ENCODE measurements around the gene C3orf20.
A peak's percentile ranks its signal among the peaks of the same experiment; 100 is the strongest.
"Not testable (repeated sequence)": the region's sequence is repeated elsewhere in the genome, so short reads cannot be mapped to it uniquely, and the experiment has no call there.

Gene C3orf20

DNA sequence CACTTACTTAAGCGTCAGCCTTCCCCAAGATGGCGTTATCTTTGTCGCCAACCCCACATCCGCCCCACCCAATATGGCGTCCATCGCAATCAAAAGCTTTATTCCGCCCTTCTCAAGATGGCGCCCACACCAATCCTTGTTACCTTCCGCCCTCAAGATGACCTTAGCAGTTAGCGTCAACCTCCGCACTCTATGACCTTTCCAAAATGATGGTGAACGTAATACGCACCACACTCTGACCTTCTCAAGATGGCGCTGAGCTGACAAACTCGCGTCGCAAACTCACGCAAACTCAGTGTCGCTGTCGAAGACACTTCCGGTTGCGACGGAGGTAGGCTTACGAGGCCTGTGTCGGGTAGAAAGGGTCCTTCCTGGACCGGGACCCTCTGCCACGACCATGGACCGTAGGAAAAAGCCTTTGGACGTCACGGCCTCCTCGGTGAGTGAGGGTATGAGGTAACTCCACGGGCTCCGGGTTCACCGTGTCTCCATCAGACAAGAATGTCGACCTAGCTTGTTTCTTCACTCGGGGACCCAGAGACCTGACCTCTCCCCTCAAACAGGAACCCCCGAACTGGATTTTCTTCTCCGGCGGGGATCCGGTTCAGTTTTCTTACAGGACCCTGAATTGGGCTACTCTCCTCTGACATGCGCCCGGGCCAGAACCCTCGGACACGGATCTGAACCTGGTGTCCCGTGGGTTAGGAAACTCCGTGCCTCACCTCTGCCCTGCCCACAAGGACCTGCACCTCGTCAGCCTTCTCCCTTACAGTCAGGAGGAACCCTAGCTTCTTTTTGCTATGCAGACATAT is 23.3 kb upstream of the C3orf20 start, which contains the start of gene CCDC174:
CCDC174 (plus strand) TSS at position 323 of the 812 bp plus-strand sequence; CDS start at position 398, 75 bp downstream.
- DNase-seq, result peak; percentile 98 to 99

DNA sequence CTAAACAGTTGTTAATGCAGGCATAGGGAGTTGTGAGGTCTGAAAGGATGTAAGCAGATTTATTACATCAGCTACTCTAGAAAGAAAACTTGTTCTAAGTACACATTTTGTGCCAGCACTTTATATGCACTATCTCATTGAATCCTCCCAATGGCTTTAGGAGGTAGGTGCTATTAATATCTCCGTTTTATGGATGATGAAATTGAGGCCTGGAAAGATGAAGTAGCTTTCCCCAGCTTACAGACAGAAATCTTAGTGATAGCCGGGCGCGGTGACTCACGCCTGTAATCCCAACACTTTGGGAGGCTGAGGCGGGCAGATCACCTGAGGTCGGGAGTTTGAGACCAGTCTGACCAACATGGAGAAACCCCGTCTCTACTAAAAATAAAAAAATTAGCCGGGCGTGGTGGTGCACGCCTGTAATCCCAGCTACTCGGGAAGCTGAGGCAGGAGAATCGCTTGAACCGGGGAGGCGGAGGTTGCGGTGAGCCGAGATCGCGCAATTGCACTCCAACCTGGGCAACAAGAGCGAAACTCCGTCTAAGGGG is 22.5 kb upstream of the C3orf20 start:
- DNase-seq, result not testable (repeated sequence)

- DNase-seq, result no peak
These were observed 17.4 kb upstream of the C3orf20 start for GRCh38 chr3:14657579-14657978.

- DNase-seq, result no peak
These were observed 16.0 kb upstream of the C3orf20 start for GRCh38 chr3:14658978-14659377.

GRCh38 chr3:14660942-14661341 is 14.0 kb upstream of the C3orf20 start:
- DNase-seq, result no peak

GRCh38 chr3:14663396-14664135 is 11.4 kb upstream of the C3orf20 start:
- no peak for DNase-seq

GRCh38 chr3:14664170-14664569 is 10.8 kb upstream of the C3orf20 start:
- DNase-seq, result no peak

GRCh38 chr3:14672588-14672987 is 2.4 kb upstream of the C3orf20 start:
- no peak for DNase-seq

GRCh38 chr3:14676881-14677280 is 1.9 kb downstream of the C3orf20 start:
- DNase-seq, result no peak

GRCh38 chr3:14678015-14678503 is 3.1 kb downstream of the C3orf20 start:
- no peak for DNase-seq

- no peak for DNase-seq
These were observed 5.2 kb downstream of the C3orf20 start for GRCh38 chr3:14680115-14680514.

GRCh38 chr3:14680716-14681115 is 5.8 kb downstream of the C3orf20 start:
- no peak for DNase-seq

- no peak for DNase-seq
These were observed 9.5 kb downstream of the C3orf20 start for GRCh38 chr3:14684447-14684846.

- DNase-seq, result no peak
These were observed 10.2 kb downstream of the C3orf20 start for GRCh38 chr3:14685179-14685578.

DNA sequence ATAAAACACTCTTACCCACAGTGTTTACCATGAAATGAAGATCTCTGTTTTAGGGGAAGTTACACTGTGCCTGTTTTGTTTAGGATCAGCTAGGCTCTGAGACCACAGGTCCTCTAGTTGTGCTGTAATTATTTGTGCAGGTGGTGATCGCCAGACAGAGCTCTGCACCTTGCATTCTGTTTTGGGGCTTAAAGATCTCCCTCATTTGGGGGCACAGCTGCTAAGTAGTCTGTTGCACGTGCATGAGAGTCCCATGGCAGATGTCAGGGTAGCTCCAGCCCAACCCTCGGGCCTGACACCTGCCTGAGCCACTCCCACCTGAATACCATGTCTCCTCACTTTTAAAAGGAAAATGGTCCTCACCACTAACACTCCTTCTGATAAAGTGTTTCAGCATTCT is 12.4 kb downstream of the C3orf20 start:
- DNase-seq, result no peak

DNA sequence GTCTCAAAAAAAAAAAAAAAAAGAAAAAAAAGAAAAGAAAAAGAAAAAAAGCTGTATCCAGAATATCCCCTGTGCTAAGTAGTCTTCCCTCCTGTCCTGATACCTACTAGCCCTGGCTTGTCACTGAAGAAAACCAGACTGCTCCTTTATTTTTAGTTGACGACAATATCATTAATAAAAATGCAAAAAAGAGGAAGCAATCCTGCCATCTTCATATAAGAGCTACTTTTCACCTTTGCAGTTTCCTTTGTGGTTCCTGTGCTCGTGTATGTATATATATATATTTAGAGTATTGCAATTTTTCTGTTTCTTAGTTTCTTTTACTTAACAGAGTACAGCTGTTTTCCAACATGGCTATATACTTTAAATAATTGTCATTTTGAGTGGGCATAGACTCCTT is 13.6 kb downstream of the C3orf20 start:
- DNase-seq, result no peak

DNA sequence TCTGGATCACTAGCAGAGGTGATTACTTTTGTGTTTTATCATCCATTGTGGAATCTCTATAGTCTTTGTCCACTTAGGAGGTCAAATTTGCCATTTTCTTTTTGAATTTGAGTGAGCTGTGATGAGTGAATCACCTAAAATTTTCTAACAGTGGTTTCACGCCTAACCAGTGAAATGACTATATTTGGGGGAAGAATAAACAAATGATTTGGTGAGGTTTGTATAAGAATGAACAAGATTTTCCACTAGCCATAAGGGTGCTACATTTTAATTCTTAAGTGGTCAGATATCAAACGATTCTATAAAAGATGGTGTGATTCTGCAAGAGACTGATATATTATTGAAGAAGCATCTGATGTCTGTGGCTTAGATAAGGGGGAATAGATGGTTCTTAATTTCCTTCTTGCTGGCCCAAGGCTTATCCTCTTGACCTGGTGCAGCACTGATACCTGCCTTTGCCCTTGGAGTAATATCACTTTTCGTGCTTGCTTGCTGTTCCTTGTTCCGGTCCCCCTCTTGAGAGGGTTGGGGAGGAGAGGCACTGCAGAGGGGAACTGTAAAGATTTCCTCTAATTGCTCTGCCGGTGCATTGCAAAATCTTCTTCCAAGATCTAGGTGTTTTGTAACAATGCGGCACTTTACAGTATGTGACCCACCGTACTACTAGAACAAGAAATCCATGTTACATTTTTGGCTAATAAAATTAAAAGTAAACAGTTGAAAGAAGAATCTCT is 14.5 kb downstream of the C3orf20 start:
- DNase-seq, result no peak

GRCh38 chr3:14691239-14691638 is 16.3 kb downstream of the C3orf20 start:
- DNase-seq, result peak in 1 of 2 donors; percentile 4

DNA sequence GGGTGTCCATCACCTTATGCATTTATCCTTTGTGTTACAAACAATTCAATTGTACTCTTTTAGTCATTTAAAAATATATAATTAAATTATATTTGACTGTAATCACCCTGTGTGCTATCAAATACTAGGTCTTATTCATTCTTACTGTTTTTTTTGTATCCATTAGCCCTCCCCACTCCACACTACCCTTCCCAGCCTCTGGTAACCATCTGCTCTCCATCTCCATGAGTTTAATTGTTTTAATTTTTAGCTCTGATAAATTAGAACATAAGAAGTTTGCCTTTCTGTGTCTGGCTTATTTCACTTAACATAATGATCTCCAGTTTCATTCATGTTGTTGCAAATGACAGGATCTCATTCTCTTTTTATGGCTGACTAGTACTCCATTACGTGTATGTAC is 16.8 kb downstream of the C3orf20 start:
- DNase-seq, result no peak

DNA sequence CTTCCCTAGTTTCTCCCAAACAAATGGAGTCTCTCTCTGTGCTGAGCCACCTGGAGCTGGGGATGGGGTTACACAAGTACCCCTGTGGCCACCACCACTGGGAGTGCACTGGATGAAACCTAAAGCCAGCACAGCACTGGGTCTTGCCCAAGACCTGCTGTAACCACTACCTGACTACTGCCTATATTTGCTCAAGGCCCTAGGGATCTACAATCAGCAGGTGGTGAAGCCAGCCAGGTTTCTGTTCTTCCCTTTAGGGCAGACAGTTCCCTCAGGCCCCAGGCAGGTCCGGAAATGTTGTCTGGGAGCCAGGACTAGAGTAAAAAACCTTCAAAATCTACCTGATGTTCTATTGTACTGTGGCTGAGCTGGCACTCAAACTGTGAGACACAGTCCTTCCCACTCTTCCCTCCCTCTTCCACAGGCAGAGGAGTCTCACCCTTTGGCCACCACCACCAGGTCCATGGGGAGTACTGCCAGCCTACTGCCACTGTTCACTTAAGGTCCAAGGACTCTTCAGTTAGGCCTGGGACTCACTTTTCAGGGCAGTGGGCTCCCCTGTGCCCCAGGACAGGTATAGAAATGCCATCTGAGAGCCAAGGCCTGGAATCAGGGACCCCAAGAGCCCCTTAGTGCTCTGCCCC is 23.8 kb downstream of the C3orf20 start:
- no peak for DNase-seq

DNA sequence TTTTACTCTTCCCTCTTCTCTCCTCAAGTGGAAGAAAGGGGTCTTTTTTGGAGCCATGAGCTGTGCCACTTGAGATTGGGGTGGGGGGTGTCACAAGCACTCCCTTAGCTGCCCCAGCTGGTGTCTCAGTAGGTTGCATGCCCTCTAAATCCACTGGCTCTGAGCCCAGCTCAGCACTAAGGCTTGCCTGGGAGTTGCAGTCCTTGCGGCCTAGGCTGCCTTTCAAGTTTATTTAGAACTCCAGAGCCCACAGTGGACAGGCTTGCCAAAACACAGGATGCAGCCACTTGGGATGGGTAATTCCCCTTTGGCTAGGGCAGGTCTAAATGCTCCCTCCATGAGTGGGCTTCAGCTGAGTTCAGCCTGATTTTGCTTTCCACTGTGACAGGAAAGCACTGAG is 24.7 kb downstream of the C3orf20 start:
- DNase-seq, result no peak

DNA sequence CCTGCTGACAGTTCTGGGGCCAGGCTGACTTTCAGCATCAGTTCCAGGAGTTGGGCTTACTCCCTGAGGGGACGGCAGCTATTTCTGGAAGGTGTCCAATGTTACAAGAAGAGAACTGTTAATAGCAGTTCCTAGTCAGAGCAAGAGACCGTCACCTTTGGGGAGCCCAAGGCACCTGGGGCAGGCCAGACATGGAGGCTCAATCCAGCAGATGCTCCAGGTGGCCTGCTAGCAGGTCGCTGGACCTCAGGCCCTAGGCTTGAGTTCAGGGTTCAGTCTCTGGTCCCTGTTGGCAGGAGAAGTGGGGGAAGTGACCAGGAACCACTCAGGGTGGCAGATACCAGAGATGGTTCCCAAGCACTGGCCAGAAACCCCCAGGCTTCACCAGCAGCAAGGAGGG is 25.9 kb downstream of the C3orf20 start:
- DNase-seq, result no peak
